Epithelial cell of proximal tubule (primary cell): Measurements from ENCODE around the gene MME. TPM values are rescaled to one million over a fixed set of nuclear protein-coding genes. Genes with fewer than 3 reads are reported as not detected.

Experiments used
- DNase-seq: peaks from one replicate; pipeline ENCODE4 v3.0.0-alpha.2; 2011; ENCODE audit warnings: low read depth
- H3K4me3 ChIP-seq: 2 replicates; pipeline ENCODE4 v1.5.1; 2011; ENCODE audit warnings: low read depth, mild to moderate bottlenecking, low read length
- CTCF ChIP-seq: conservative IDR thresholded peaks from 2 replicates; pipeline ENCODE4 v1.5.1; 2012; ENCODE audit warnings: low read depth, mild to moderate bottlenecking, low read length
- total RNA-seq: library from RNA; depleted of rRNA; stranded (reverse); fragments of >200 nt; gene quantifications from 2 replicates; pipeline ENCODE4 v1.2.3, GENCODE V29; 2015

Gene MME
- total RNA-seq, 1 donor from 2014 or later = 61.6 TPM

- DNase-seq = no peak
- TF ChIP-seq CTCF = no peak
- no peak overlapping the region for H3K4me3 ChIP-seq
Observed at GRCh38 chr3:155038203-155038554, 41.9 kb upstream of the MME start.

GRCh38 chr3:155046935-155047334 lies 33.2 kb upstream of the MME start:
- H3K4me3 ChIP-seq = no peak overlapping the region
- TF ChIP-seq CTCF = no peak
- DNase-seq = no peak

GRCh38 chr3:155047672-155048071 lies 32.4 kb upstream of the MME start:
- no peak overlapping the region for H3K4me3 ChIP-seq
- TF ChIP-seq CTCF = no peak
- DNase-seq = no peak

GRCh38 chr3:155049959-155050358 lies 30.2 kb upstream of the MME start:
- TF ChIP-seq CTCF = no peak
- no peak for DNase-seq
- no peak overlapping the region for H3K4me3 ChIP-seq

- no peak overlapping the region for H3K4me3 ChIP-seq
- DNase-seq = no peak
- TF ChIP-seq CTCF = no peak
Observed at GRCh38 chr3:155052470-155052869, 27.6 kb upstream of the MME start.

GRCh38 chr3:155053756-155054155 lies 26.4 kb upstream of the MME start:
- H3K4me3 ChIP-seq = no peak overlapping the region
- no peak for DNase-seq
- no peak for TF ChIP-seq CTCF

- H3K4me3 ChIP-seq = no peak overlapping the region
- TF ChIP-seq CTCF = no peak
- DNase-seq = no peak
Observed at GRCh38 chr3:155064920-155065319, 15.2 kb upstream of the MME start.
